ENCODE results near the gene ZDHHC3. TPM values are rescaled to one million over a fixed set of nuclear protein-coding genes. Genes with fewer than 3 reads are reported as not detected.

ZDHHC3 gene
- polyA plus RNA-seq, 1 of the 3 experiments (the other 2 are of a cell fraction), result 60.7 TPM

DNA sequence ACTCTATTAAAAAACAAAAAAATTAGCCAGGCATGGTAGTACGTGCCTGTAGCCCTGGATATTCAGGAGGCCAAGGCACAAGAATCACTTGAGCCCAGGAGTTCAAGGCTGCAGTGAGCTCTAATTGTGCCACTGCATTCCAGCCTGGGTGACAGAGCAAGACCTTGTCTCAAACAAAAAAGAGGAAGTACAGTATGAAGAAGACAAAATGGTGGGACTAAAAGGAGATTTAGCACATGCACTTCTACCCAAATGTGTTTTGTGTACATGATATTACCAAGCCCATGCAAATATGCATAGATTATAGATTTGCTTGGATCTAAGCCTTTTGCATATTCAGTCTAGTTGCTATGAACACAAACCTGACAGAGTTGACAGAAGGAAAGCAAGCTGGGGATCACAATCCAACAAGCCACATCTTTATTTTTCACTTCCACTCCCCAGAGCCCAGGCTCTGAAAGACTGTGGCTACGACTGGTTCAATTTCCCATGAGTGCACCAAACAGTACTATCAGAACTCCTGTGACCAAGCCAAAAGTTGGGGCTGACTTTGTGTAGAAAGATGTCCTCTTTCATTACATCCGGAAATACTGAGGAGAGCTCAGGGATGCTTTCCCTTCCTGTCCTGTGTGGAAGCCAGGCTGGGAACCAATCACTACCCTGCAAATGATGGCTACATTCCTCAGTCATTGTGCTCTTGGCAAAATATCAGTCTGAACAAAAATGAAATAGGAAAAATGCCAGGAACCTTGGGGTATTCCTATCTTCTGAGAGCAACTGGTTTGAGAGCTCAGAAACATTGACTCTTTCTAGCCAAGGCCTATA lies 52.1 kb downstream of the ZDHHC3 start:
- POLR2A ChIA-PET, result no interaction called here
- WGBS (ENCODE audit: low lambda C conversion rate), result 71% methylated on average over 3 of the region's 3 CpGs
- H3K9me2 ChIP-seq, result no peaks in the 10 kb centered on the region
- CTCF ChIA-PET, result interaction anchor here (1.2 to 6.7 kb wide), 2 partner anchors 10 to 11 kb away, joined by 3 to 50 read pairs; no protein-coding TSS in a partner anchor
- TF ChIP-seq, protein P1, sequence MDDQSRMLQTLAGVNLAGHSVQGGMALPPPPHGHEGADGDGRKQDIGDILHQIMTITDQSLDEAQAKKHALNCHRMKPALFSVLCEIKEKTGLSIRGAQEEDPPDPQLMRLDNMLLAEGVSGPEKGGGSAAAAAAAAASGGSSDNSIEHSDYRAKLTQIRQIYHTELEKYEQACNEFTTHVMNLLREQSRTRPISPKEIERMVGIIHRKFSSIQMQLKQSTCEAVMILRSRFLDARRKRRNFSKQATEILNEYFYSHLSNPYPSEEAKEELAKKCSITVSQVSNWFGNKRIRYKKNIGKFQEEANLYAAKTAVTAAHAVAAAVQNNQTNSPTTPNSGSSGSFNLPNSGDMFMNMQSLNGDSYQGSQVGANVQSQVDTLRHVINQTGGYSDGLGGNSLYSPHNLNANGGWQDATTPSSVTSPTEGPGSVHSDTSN (IDR thresholded peaks at IDR 0.05), result peak; percentile 39
- TF ChIP-seq, protein P2, sequence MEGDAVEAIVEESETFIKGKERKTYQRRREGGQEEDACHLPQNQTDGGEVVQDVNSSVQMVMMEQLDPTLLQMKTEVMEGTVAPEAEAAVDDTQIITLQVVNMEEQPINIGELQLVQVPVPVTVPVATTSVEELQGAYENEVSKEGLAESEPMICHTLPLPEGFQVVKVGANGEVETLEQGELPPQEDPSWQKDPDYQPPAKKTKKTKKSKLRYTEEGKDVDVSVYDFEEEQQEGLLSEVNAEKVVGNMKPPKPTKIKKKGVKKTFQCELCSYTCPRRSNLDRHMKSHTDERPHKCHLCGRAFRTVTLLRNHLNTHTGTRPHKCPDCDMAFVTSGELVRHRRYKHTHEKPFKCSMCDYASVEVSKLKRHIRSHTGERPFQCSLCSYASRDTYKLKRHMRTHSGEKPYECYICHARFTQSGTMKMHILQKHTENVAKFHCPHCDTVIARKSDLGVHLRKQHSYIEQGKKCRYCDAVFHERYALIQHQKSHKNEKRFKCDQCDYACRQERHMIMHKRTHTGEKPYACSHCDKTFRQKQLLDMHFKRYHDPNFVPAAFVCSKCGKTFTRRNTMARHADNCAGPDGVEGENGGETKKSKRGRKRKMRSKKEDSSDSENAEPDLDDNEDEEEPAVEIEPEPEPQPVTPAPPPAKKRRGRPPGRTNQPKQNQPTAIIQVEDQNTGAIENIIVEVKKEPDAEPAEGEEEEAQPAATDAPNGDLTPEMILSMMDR (IDR thresholded peaks at IDR 0.05), result no peak
- TF ChIP-seq SMC3 (IDR thresholded peaks at IDR 0.05; ENCODE audit: low read depth, low read length) (no peak), NFIC (IDR thresholded peaks at IDR 0.05; ENCODE audit: borderline replicate concordance) (peak; percentile 56), MXI1 (IDR thresholded peaks at IDR 0.05; ENCODE audit: low read depth, low read length) (no peak), POLR2AphosphoS5 (IDR thresholded peaks at IDR 0.05; ENCODE audit: low read depth, low read length) (no peak), TCF12 (IDR thresholded peaks at IDR 0.05) (no peak; the same call in 1 of the 2 replicates), TEAD4 (IDR thresholded peaks at IDR 0.05; ENCODE audit: borderline replicate concordance, insufficient read depth) (no peak), RAD21 (IDR thresholded peaks at IDR 0.05; ENCODE audit: low read length) (no peak)
- TF ChIP-seq, protein P3, sequence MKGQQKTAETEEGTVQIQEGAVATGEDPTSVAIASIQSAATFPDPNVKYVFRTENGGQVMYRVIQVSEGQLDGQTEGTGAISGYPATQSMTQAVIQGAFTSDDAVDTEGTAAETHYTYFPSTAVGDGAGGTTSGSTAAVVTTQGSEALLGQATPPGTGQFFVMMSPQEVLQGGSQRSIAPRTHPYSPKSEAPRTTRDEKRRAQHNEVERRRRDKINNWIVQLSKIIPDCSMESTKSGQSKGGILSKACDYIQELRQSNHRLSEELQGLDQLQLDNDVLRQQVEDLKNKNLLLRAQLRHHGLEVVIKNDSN (IDR thresholded peaks at IDR 0.05; ENCODE audit: borderline replicate concordance, low read depth), result no peak
- TF ChIP-seq, protein P4, sequence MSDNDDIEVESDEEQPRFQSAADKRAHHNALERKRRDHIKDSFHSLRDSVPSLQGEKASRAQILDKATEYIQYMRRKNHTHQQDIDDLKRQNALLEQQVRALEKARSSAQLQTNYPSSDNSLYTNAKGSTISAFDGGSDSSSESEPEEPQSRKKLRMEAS (IDR thresholded peaks at IDR 0.05; ENCODE audit: low read depth), result 0 out of 2 replicates have a peak, but pooled peaks have one; percentile 26
- H3K27ac ChIP-seq (ENCODE audit: low read depth in 2 of 2, low read length in 1 of 2), result peak overlapping the region; percentile 47 to 58; a peak in 3 of 4 replicates
- H2AFZ ChIP-seq (ENCODE audit: low read depth), result no peak overlapping the region
- no peaks in the 10 kb centered on the region for H3K79me2 ChIP-seq (ENCODE audit: insufficient read depth)
- peaks cover 11 to 43% of the 10 kb centered on the region in 2 experiments for H3K36me3 ChIP-seq (replicated peaks in 1 of 2; ENCODE audit: control insufficient read depth in 1 of 2, insufficient read depth in 2 of 2, low read length in 1 of 2)
- peak overlapping the region; percentile 22 for H3K4me2 ChIP-seq
- peaks cover 0 to 11% of the 10 kb centered on the region in 2 experiments; a peak in 2 of 4 replicates for H3K4me1 ChIP-seq (ENCODE audit: control insufficient read depth in 1 of 2, insufficient read depth in 2 of 2, low read depth in 1 of 2, low read length in 1 of 2)
- no peak overlapping the region for H3K4me3 ChIP-seq (ENCODE audit: low read depth in 2 of 2, low read length in 1 of 2)
- H3K9ac ChIP-seq, result no peak overlapping the region
- H3K27me3 ChIP-seq (ENCODE audit: insufficient read depth), result no peaks in the 10 kb centered on the region
- peaks cover 20% of the 10 kb centered on the region for H3F3A ChIP-seq (replicated peaks; ENCODE audit: insufficient read depth)
- no peak for DNase-seq
- no peaks in the 10 kb centered on the region for H4K20me1 ChIP-seq (ENCODE audit: insufficient read depth)
- no peaks in the 10 kb centered on the region for H3K9me3 ChIP-seq

DNA sequence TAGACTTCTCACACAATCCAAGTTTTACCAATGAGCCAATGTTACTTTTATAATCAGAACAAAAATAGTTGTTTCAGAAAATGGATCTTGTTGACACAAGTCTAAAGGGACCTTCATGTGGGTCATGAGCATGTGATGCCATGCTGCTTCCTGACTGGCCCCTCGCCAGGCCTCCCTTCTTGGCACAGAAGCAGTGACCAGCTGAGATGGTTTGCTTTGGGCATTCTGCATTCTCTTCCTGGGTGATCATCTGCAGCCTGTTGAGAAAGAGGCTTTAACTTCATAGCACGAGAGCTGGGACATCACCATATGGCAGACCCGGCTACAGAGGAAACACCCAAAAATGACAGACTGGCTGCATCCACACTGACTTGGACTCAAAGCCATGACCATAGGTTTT lies 55.9 kb downstream of the ZDHHC3 start:
- Histone ChIP-seq H3K9me3 (no peaks in the 10 kb centered on the region), H3K27me3 (ENCODE audit: insufficient read depth) (no peaks in the 10 kb centered on the region), H3K79me2 (ENCODE audit: insufficient read depth) (no peaks in the 10 kb centered on the region), H3K9me2 (no peaks in the 10 kb centered on the region), H3F3A (replicated peaks; ENCODE audit: insufficient read depth) (peaks cover 14% of the 10 kb centered on the region), H4K20me1 (ENCODE audit: insufficient read depth) (no peaks in the 10 kb centered on the region), H3K9ac (no peak overlapping the region), H3K4me1 (ENCODE audit: control insufficient read depth in 1 of 2, insufficient read depth in 2 of 2, low read depth in 1 of 2, low read length in 1 of 2) (peaks cover 7 to 10% of the 10 kb centered on the region in 2 experiments; a peak in 3 of 4 replicates), H3K4me2 (no peak overlapping the region), H2AFZ (ENCODE audit: low read depth) (no peak overlapping the region), H3K27ac (ENCODE audit: low read depth in 2 of 2, low read length in 1 of 2) (no peak overlapping the region), H3K4me3 (ENCODE audit: low read depth in 2 of 2, low read length in 1 of 2) (no peak overlapping the region), H3K36me3 (replicated peaks in 1 of 2; ENCODE audit: control insufficient read depth in 1 of 2, insufficient read depth in 2 of 2, low read length in 1 of 2) (peaks cover 0 to 22% of the 10 kb centered on the region in 2 experiments)
- CTCF ChIA-PET, result no interaction called here
- POLR2A ChIA-PET, result no interaction called here
- no peak for DNase-seq
- 100% methylated on average over 2 of the region's 3 CpGs for WGBS (ENCODE audit: low lambda C conversion rate)
- TF ChIP-seq TAF1 (IDR thresholded peaks at IDR 0.05; ENCODE audit: borderline replicate concordance, low read depth, low read length), result no peak
- TF ChIP-seq, protein P2 (IDR thresholded peaks at IDR 0.05), result no peak
- no peak for TF ChIP-seq SIN3A (IDR thresholded peaks at IDR 0.05; ENCODE audit: borderline replicate concordance, low read depth, low read length)
- no peak for TF ChIP-seq EZH2phosphoT487 (IDR thresholded peaks at IDR 0.05; ENCODE audit: borderline replicate concordance, low read depth)
- TF ChIP-seq FOXJ3 (CRISPR knock-in tag; IDR thresholded peaks at IDR 0.05), result no peak
- no peak for TF ChIP-seq NFIC (IDR thresholded peaks at IDR 0.05; ENCODE audit: borderline replicate concordance)
- no peak for TF ChIP-seq POLR2AphosphoS5 (IDR thresholded peaks at IDR 0.05; ENCODE audit: low read depth, low read length)
